ENCODE data around the gene IGF2BP2.

The IGF2BP2 gene

GRCh38 chr3:185760550-185760949, 64.3 kb downstream of the IGF2BP2 start:
- TF ChIP-seq MYC (IDR thresholded peaks at IDR 0.05; ENCODE audit: low read depth, low read length): no peak
- no peak for TF ChIP-seq POLR2A (IDR thresholded peaks at IDR 0.05; ENCODE audit: extremely low read depth, insufficient read length)
- TF ChIP-seq, protein P1, sequence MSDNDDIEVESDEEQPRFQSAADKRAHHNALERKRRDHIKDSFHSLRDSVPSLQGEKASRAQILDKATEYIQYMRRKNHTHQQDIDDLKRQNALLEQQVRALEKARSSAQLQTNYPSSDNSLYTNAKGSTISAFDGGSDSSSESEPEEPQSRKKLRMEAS (IDR thresholded peaks at IDR 0.05; ENCODE audit: low read depth, low read length): no peak
- TF ChIP-seq, protein P2, sequence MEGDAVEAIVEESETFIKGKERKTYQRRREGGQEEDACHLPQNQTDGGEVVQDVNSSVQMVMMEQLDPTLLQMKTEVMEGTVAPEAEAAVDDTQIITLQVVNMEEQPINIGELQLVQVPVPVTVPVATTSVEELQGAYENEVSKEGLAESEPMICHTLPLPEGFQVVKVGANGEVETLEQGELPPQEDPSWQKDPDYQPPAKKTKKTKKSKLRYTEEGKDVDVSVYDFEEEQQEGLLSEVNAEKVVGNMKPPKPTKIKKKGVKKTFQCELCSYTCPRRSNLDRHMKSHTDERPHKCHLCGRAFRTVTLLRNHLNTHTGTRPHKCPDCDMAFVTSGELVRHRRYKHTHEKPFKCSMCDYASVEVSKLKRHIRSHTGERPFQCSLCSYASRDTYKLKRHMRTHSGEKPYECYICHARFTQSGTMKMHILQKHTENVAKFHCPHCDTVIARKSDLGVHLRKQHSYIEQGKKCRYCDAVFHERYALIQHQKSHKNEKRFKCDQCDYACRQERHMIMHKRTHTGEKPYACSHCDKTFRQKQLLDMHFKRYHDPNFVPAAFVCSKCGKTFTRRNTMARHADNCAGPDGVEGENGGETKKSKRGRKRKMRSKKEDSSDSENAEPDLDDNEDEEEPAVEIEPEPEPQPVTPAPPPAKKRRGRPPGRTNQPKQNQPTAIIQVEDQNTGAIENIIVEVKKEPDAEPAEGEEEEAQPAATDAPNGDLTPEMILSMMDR (IDR thresholded peaks at IDR 0.05; ENCODE audit: low read depth, low read length): no peak
- H3K4me3 ChIP-seq (ENCODE audit: low read depth, low read length): no peak overlapping the region
- no peak for DNase-seq (ENCODE audit: low read depth)

GRCh38 chr3:185760088-185760487, 64.8 kb downstream of the IGF2BP2 start:
- no peak for DNase-seq (ENCODE audit: low read depth)
- no peak for TF ChIP-seq POLR2A (IDR thresholded peaks at IDR 0.05; ENCODE audit: extremely low read depth, insufficient read length)
- TF ChIP-seq, protein P2 (IDR thresholded peaks at IDR 0.05; ENCODE audit: low read depth, low read length): no peak
- TF ChIP-seq, protein P1 (IDR thresholded peaks at IDR 0.05; ENCODE audit: low read depth, low read length): no peak
- no peak for TF ChIP-seq MYC (IDR thresholded peaks at IDR 0.05; ENCODE audit: low read depth, low read length)
- H3K4me3 ChIP-seq (ENCODE audit: low read depth, low read length): no peak overlapping the region

DNA sequence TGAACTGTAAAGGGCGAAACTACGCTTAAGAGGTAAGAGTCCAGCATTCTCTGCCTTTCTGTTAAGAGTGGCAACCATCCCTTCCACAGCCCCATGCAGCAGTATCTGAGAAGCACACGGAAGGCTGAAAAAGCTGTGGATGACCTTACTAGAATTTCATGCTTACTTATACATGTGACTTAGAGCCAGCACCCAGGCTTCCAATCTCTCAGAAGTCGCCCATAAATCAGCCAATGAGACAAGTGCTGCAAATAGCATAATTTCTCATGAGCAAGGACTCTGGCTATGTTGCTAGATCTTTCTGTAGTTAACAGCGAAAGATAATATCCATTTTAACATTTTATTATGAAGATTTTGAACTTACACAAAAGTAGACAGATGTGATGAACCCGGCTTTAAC, 65.3 kb downstream of the IGF2BP2 start:
- H3K4me3 ChIP-seq (ENCODE audit: low read depth, low read length): no peak overlapping the region
- no peak for DNase-seq (ENCODE audit: low read depth)
- TF ChIP-seq, protein P2 (IDR thresholded peaks at IDR 0.05; ENCODE audit: low read depth, low read length): no peak
- TF ChIP-seq, protein P1 (IDR thresholded peaks at IDR 0.05; ENCODE audit: low read depth, low read length): no peak
- TF ChIP-seq MYC (IDR thresholded peaks at IDR 0.05; ENCODE audit: low read depth, low read length): no peak
- TF ChIP-seq POLR2A (IDR thresholded peaks at IDR 0.05; ENCODE audit: extremely low read depth, insufficient read length): no peak

- H3K4me3 ChIP-seq (ENCODE audit: low read depth, low read length): no peak overlapping the region
- DNase-seq (ENCODE audit: low read depth): no peak
- TF ChIP-seq POLR2A (IDR thresholded peaks at IDR 0.05; ENCODE audit: extremely low read depth, insufficient read length) (no peak), MYC (IDR thresholded peaks at IDR 0.05; ENCODE audit: low read depth, low read length) (no peak)
- TF ChIP-seq, protein P2 (IDR thresholded peaks at IDR 0.05; ENCODE audit: low read depth, low read length): no peak
- TF ChIP-seq, protein P1 (IDR thresholded peaks at IDR 0.05; ENCODE audit: low read depth, low read length): no peak
Observed at GRCh38 chr3:185758912-185759311, 65.9 kb downstream of the IGF2BP2 start.

- no peak overlapping the region for H3K4me3 ChIP-seq (ENCODE audit: low read depth, low read length)
- TF ChIP-seq MYC (IDR thresholded peaks at IDR 0.05; ENCODE audit: low read depth, low read length): no peak
- no peak for TF ChIP-seq POLR2A (IDR thresholded peaks at IDR 0.05; ENCODE audit: extremely low read depth, insufficient read length)
- TF ChIP-seq, protein P2 (IDR thresholded peaks at IDR 0.05; ENCODE audit: low read depth, low read length): no peak
- TF ChIP-seq, protein P1 (IDR thresholded peaks at IDR 0.05; ENCODE audit: low read depth, low read length): no peak
- no peak for DNase-seq (ENCODE audit: low read depth)
Observed at GRCh38 chr3:185757176-185757575, 67.7 kb downstream of the IGF2BP2 start.
